CD4-positive, alpha-beta T cell treated with Interleukin-6 at 100 ng/mL for 8 hours (primary cell): ENCODE data around the gene MFSD1.
A peak's percentile ranks its signal among the peaks of the same experiment; 100 is the strongest.

Source experiments
- DNase-seq: peaks from one replicate; pipeline ENCODE4 v3.0.0-alpha.2; 2020; ENCODE audit warnings: mixed read lengths, low spot score

MFSD1 gene

GRCh38 chr3:158810823-158811724 lies 9.2 kb downstream of the MFSD1 start:
- no peak for DNase-seq

- no peak for DNase-seq
These were observed 17.4 kb downstream of the MFSD1 start for GRCh38 chr3:158819282-158819681.

- no peak for DNase-seq
These were observed 18.7 kb downstream of the MFSD1 start for GRCh38 chr3:158820521-158820920.

GRCh38 chr3:158821847-158822246 lies 20.0 kb downstream of the MFSD1 start:
- DNase-seq, result no peak

- DNase-seq, result no peak
These were observed 21.6 kb downstream of the MFSD1 start for GRCh38 chr3:158823426-158823825.

GRCh38 chr3:158827773-158828172 lies 25.9 kb downstream of the MFSD1 start:
- DNase-seq, result no peak

GRCh38 chr3:158830391-158830790 lies 28.5 kb downstream of the MFSD1 start:
- DNase-seq, result no peak

GRCh38 chr3:158831861-158832260 lies 30.0 kb downstream of the MFSD1 start:
- DNase-seq, result no peak

GRCh38 chr3:158835631-158836030 lies 33.8 kb downstream of the MFSD1 start:
- no peak for DNase-seq

GRCh38 chr3:158836312-158836711 lies 34.5 kb downstream of the MFSD1 start:
- DNase-seq, result no peak

- no peak for DNase-seq
These were observed 35.4 kb downstream of the MFSD1 start for GRCh38 chr3:158837240-158837639.

- no peak for DNase-seq
These were observed 38.1 kb downstream of the MFSD1 start for GRCh38 chr3:158839966-158840365.

GRCh38 chr3:158841387-158841786 lies 39.5 kb downstream of the MFSD1 start:
- no peak for DNase-seq

- DNase-seq, result no peak
These were observed 41.1 kb downstream of the MFSD1 start for GRCh38 chr3:158842976-158843375.

GRCh38 chr3:158845765-158846350 lies 44.0 kb downstream of the MFSD1 start:
- peak; percentile 43 for DNase-seq

- DNase-seq, result no peak
These were observed 45.1 kb downstream of the MFSD1 start for GRCh38 chr3:158846803-158847451.

- no peak for DNase-seq
These were observed 45.6 kb downstream of the MFSD1 start for GRCh38 chr3:158847452-158847821.

- DNase-seq, result no peak
These were observed 46.0 kb downstream of the MFSD1 start for GRCh38 chr3:158847885-158848284.

GRCh38 chr3:158849757-158850156 lies 47.9 kb downstream of the MFSD1 start:
- DNase-seq, result no peak

- no peak for DNase-seq
These were observed 57.5 kb downstream of the MFSD1 start for GRCh38 chr3:158859362-158859761.

GRCh38 chr3:158863247-158863646 lies 61.4 kb downstream of the MFSD1 start:
- no peak for DNase-seq

- DNase-seq, result no peak
These were observed 62.6 kb downstream of the MFSD1 start for GRCh38 chr3:158864492-158864891.

GRCh38 chr3:158875700-158876099 lies 73.8 kb downstream of the MFSD1 start:
- no peak for DNase-seq
